ENCODE results near the gene ZHX3.

Gene ZHX3

DNA sequence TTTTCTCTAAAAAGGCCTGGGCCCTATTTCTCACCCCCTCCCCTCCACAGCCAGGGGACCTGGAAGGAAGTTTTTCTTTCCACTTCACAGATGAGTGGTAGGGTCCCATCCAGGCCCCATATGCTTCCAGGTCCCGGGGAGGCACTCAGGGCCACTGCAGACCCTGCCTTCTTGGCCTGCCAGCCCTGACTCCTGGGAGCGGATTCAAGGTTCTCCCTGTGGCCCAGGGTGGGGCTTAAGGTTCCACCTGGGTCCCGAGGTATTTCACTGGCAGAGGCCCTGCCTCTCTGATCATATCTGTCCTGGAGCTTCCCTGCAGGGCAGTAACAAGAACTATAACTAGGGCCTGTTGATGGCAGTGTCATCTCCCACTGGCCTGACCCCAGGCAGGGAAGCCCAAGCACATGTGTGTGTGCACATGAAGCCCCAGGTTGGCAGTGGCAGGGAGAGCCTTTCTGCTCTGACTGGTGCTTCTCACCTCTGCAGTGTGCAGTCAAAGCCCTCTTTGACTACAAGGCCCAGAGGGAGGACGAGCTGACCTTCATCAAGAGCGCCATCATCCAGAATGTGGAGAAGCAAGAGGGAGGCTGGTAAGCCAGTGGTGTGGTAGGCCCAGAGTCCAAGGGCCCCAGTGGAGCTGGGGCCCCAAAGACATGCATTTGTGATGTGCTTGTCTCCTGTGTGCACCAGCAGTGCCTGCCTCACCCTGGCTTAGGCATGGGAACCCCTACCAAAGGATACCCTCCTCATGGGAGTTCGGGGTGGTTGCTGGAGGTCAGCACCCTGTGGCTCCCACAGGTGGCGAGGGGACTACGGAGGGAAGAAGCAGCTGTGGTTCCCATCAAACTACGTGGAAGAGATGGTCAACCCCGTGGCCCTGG lies 149.0 kb downstream of the ZHX3 start:
- DNase-seq = no peak

DNA sequence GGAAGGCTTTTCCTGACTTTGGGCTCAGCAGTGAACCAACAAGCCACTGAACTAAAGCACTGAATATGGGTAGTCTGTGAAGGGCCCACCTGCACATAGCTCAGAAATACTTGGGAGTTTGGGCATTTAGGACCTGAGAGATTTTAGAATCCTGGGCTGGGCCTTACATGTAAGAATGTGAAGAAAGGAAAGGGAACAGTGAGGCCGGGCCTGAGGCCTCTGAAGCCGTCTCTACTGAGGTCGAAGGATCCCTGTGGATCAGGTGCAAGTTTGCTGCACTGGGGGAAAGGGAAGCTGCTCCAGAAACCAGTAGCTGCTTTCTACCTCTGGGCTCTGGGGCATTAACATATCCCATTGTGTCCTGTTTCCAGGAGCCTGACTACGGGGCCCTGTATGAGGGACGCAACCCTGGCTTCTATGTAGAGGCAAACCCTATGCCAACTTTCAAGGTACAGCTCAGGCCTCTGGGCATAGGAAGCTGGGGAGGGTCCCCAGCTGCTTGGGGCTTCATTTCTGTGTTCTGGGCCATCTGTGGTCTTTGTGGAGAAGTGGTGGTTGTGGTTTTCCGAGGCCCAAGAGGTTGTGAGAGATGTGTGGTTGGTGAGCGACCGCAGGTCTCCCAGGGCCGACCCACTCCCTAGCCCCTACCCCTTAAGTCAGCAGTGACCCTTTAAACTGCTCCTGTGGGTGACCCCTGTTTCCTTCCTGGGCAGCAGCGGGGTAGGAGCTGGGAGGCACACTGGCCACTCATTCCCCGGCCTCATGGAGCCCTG lies 149.9 kb downstream of the ZHX3 start:
- DNase-seq = no peak

DNA sequence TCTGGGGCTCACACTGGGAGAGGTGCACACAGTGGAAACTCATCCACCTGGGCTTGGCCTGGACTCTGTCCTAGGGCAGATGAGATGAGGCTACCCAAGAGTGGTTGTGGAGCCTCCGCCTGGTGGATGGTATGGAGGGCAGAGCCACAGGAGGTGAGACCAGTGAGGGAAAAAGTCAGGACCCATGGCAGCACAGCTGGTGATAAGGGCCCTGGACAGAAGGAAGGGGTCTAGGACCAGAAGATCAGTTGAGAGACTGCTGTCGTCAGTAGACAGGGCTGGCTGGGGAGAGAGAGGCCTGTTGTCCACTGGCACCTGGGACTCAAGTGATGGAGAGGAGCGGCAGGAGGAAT lies 150.4 kb downstream of the ZHX3 start:
- DNase-seq = no peak

DNA sequence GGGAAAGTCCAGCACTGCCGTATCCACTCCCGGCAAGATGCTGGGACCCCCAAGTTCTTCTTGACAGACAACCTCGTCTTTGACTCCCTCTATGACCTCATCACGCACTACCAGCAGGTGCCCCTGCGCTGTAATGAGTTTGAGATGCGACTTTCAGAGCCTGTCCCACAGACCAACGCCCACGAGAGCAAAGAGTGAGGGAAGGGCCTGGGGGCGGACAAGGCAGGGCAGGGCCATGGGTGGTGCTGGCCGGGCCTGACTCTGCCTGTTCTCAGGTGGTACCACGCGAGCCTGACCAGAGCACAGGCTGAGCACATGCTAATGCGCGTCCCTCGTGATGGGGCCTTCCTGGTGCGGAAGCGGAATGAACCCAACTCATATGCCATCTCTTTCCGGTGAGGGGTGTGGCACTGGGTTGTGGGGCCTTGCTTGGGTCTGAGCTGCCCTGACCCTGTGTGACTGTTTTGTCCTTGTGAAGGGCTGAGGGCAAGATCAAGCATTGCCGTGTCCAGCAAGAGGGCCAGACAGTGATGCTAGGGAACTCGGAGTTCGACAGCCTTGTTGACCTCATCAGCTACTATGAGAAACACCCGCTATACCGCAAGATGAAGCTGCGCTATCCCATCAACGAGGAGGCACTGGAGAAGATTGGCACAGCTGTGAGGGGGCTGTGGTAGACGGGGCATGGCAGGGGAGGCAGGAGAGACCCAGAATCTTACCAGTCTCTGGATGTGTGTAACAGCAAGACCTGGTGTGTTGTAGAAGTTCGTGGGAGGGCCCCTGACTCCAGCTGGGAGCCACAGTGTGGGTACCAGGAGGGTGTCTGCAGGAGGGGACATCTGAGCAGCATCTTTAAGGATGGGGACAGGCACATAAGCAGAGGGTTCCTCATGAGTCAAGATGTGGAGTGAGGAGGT lies 151.1 kb downstream of the ZHX3 start:
- DNase-seq = no peak

DNA sequence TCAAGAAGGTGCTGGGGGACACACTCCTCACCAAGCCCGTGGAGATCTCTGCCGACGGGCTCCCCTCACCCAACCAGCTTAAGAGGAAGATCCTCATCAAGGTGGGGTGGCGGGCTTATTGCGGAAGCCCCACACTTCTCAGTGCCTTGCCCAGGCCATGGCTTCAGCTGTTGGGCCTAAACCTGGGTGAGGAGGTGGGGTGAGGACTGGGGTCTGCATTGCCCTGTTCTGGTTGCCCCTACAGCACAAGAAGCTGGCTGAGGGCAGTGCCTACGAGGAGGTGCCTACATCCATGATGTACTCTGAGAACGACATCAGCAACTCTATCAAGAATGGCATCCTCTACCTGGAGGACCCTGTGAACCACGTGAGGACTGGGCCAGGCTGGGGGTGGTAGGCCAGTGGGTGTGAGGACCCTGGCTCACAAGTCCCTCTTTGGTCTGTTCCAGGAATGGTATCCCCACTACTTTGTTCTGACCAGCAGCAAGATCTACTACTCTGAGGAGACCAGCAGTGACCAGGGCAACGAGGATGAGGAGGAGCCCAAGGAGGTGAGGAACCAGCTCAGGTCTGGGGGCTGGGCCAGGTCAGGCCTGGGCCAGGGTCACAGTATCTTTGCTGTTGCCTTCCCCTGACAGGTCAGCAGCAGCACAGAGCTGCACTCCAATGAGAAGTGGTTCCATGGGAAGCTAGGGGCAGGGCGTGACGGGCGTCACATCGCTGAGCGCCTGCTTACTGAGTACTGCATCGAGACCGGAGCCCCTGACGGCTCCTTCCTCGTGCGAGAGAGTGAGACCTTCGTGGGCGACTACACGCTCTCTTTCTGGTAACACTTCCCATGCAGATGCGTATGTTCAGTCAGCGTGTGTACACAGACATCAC lies 152.3 kb downstream of the ZHX3 start:
- DNase-seq = no peak

DNA sequence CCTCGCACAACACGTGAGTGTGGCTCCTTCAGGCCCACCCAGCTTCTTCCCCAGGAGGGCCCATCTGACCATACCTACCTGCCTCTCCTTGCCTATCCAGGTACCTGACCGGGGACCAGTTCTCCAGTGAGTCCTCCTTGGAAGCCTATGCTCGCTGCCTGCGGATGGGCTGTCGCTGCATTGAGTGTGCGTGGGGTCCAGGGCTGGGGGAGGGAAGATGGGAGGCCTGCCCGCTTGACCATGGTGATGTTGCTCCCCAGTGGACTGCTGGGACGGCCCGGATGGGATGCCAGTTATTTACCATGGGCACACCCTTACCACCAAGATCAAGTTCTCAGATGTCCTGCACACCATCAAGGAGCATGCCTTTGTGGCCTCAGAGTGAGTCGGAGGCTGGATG lies 153.7 kb downstream of the ZHX3 start:
- no peak for DNase-seq

DNA sequence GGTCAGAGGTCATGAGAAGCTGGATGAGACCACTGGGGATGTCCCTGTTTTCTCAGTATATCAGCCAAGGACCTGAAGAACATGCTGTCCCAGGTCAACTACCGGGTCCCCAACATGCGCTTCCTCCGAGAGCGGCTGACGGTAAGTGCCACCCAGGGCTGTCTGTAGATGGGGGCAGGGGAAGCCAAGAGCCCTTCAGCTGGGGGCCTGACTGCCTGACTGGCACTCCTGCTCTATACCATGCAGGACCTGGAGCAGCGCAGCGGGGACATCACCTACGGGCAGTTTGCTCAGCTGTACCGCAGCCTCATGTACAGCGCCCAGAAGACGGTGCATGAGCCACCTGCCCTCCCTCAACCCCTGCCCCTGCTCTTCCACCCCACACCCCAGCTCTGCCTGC lies 155.1 kb downstream of the ZHX3 start:
- DNase-seq = no peak

DNA sequence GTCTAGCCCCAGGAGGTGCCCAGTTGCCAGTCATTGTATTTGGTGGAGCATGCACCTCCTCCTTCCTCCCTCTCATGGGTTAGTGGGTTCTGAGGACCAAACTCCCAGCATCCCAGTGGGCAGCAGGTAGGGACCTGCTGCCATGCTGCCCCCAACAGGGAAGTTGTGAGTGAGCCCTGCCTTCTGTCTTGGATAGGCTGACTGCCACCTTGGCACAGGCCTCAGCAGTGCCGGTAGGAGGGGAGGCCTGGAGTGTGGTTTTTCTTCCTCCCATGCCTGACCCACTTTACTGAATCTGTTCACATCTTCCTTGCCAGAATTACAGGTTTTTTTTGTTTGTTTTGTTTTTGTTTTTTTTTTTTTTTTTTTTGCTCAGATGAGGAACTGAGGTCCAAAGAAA lies 155.6 kb downstream of the ZHX3 start:
- no peak for DNase-seq

DNA sequence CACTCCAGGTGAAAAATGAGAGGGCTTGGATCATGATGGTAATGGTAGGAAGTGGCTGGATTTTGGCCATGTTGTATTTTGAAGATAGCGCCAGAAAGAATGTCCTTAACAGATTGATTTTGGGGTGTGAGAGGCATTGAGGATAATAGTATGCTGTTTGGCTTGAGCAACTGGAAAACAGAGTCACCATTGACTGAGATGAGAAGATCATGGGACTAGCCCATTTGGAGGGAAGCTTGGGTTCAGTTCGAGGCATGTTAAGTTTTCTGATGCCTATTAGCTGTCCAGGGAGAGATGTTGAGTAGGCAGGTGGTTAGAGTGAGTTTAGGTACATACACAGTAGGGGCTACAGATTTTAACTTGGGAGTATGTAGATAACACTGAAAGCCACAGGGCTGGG lies 156.8 kb downstream of the ZHX3 start:
- no peak for DNase-seq

DNA sequence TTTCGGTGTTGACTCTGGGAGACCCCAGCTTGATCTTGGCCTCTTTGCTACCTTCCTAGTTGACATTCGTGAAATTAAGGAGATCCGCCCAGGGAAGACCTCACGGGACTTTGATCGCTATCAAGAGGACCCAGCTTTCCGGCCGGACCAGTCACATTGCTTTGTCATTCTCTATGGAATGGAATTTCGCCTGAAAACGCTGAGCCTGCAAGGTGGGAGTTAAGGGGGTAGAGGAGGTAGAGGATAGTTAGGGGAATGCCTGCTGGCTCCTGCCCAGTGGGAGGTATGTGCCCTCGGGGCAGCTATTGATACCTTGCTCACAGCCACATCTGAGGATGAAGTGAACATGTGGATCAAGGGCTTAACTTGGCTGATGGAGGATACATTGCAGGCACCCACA lies 158.0 kb downstream of the ZHX3 start:
- no peak for DNase-seq

DNA sequence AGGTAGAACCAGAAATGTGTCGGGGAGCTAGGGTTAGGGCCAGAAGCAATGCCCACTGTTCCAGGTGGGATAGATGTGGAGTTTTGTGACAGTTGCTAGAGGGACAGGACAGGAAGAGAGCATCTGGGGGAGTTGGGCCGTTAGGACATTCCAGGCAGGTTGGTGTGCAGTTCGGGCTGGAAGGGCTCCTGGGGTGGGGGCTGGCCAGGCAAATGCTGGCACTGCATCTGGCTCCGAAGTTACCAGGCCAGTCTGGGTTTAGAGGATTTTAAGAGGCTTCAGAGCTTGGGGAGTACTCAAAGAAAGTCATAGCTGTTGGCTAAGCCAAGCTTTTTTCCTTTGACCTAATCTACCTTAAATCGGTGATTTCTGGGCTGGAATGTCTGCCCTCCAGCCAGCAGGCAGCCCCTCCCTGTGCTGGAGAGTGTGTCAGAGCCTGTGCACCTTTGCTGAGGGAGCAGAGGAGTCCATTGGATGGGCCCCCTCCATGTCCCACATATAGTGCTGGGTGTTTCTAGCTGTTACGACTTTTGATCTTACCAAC lies 159.4 kb downstream of the ZHX3 start:
- no peak for DNase-seq

DNA sequence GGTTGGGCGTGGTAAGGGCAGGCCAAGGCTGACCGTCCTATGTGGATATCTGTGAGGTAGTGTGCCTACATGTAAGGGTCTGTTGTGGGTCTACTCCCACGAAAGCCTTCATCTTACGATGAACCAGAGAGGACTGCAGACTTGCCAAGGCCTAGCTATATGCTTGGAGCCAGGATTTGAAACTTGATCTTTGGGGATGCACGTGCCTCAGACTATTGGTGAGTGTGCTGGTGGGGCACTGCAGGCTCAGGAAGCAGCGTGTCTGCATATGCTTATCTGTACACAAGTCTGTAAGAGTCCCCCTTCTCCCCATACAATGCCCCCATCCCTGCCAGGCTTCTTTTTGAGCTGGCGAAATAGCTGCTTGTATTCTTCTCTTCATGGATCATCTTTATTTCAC lies 162.3 kb downstream of the ZHX3 start:
- DNase-seq = no peak

DNA sequence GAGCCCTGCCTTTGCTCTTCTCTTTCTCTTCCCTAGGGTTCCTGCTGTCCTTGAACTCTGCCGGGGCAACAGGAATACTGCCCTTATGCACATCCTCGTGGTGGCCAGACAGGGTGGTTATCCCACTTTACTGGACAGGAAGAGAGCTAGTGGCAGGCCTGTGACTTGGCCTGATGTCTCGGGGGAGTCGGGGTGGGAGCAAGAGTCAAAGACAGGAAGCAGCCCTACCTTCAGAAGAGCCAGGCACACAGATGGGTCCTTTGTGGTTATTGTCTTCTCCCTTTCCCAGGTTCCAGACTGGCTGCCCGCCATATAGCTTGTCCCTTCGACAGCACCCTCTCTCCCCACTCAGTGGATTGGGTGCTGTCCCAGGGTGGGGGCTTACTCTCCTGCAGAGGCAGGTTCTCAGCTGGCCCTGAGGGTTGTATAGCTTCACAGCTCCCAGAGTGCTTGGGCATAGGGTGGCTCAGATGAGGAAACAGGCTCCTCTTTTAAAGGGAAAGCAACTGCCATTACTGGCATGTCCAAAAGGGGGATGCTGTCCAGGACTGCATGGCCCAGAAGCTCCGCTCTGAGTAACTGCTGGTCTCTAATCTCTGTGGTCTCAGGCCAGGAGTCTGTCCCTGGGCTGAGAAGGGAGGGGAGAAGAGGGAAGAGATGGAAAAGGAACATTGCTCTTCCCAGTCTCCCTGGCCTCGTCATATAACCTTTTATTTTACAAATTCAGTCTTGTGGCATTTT lies 162.9 kb downstream of the ZHX3 start:
- no peak for DNase-seq

DNA sequence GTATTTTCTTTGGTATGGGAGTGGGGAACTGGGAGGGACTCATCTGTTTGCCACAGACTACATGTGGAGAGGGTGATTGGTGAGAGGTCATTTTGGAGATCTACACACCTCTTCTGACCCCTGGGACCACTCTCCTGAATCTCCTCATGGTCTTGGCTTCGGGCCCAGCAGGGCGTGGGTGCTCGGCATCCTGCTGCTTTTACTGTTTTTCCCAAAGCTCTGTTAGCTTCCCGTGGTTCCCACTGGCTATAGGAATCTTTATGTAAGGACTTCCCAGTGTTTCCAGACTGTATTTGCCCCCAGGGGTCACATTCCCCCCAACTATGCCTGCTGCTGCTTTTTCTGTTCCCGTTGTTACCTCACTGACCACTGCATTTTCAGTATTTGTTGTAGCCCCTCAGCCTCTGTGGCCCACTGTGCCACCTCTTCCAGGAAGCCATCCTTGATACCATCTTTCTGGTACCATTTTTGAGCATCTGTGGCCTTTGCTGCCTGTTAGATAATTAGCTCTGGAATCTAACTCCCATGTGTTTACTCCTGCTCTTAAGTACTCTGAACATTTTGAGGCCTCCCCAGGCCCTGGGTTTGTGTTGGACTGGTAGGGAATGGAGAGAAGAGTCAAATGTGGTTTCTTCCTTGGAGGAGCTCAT lies 165.3 kb downstream of the ZHX3 start:
- DNase-seq = no peak

DNA sequence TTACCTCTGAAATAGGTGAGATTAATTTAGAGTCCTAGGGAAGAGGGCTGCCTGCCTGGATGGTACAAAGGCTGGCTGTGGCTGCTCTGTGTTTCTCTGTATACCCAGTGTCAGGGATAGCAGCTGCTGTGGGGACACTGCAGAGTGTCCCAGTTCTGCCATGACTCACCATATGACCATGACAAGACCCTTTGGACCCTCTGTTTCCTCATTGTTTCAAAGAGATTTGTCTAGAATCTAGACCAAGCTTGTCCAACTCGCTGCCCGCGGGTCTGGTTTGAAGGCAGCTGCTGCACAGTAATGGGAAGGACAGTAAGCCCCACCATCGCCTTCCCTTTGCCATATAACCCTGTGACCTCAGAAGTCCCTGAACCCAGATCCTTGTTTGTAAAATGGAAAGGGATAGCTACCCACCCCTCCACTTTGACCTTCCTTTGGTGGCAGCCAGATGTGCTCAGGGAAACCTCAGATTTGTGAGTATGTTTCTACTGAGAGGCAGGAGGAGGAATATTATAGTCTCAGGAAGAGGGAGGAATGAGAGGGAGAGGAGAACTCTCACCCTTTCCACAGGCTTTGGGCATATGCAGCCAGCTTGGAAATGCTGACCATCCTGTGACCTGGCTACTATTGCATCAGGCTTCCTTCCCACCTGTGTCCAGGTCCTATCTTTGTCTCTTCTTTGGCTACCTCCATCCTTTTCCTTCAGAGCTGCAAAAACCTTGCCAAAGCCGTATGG lies 166.2 kb downstream of the ZHX3 start:
- DNase-seq = no peak

DNA sequence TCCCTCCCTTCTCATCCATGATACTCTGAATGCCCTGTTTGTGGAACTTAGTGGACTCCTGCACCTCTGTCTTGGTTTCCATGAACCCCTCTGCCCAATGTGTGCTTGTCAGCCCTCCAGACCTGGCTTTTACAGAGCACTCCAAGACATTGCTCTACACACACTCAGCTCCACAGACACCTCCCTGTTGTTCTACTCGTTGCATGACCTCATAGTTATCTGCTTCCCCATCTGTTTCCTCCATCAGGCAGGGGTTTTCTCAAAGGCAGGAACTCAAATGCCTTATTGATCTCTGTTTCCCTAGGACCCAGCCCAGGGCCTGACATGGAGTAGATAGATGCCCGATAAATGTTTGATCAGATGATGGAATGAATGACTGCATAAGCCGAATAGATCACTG lies 166.9 kb downstream of the ZHX3 start:
- no peak for DNase-seq

DNA sequence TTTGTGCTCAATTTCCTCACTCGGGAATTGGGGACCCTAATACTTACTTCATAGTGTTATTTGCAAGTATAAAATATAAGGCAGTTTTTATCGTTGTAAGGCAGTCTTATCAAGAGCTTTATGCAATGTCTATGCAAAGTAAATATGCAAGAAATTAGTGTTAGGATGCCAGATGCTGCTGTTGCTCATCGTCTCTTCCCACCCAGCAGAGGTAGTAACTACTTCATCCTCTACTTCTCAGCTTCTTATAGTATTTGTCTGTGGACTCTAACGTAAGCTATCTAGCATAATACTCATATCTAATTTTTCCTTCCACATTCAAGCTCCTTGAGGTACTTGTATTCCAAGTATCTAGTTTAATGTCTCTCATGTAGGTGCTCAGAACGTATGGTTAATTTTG lies 168.6 kb downstream of the ZHX3 start:
- DNase-seq = no peak

DNA sequence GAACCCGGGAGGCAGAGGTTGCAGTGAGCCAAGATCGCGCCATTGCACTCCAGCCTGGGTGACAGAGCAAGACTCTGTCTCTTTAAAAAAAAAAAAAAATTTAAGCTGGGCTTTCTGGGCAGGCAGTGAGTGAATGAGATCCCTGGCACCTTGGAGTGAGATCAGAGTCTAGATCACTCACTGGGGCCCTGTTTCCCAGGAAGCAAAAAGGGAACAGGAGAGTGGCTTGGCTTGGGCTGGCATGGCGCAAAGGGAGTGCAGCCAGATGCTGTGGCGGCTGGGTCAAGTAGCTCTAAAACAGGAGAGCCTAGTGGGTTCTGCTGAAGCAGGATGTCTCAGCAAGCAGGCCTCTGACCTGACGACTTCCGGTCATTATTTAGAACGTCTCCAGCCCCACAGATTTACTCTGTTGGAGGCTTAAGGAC lies 169.8 kb downstream of the ZHX3 start:
- no peak for DNase-seq

DNA sequence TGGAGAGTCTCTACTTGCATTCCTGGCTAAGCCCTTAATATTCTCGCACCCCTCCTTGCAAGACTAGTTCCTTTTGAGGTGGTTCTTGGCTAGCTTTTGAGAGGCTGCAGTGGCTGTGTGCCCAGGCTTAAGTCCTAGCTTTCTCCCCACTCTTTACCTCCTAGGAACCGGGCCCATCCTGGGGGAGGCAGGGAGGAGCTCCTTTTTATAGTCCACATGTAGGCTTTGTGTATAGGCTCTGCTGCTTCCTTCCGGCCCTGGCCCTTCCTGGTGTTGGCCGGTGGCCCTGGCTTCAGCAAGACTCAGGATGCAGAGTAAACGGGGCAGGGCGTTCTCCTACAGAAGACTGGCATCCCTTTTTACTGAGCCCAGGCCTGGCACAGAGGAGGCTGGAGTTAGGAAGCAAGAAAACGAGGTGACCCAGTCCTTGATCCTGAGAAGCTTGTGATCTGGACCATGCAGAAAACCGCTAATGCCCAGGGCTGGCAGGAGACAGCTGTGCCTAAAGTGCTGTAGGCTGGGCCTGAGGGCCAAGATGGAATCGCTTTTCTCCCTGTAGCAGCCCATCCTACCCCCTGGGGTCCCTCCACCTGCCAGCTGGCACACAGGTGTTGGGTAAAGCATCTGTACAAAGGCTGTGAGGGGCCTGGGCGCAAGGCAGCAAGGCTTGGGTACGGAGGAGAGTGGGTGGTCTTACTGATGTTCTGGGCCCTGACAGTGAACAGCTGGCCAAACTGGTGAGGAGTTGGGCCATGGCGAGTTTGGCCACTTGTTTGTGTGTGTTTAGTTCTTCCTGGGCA lies 171.5 kb downstream of the ZHX3 start:
- DNase-seq = no peak

All from activated naive CD4-positive, alpha-beta T cell treated with anti-CD3 and anti-CD28 coated beads, Interleukin-2, amount 50 U/mL, for 16 hours (primary cell).